HG03354 (cell line): ENCODE data around the gene AGT.
"Not testable (repeated sequence)": the region's sequence is repeated elsewhere in the genome, so short reads cannot be mapped to it uniquely, and the experiment has no call there.

Experiments
- ATAC-seq: cut with Tn5 transposase; IDR thresholded peaks from one replicate; pipeline ENCODE4 v1.9.1; 2021; ENCODE audit warnings: mild to moderate bottlenecking; ENCODE audit not compliant: unreplicated experiment, poor library complexity, severe bottlenecking

AGT gene

DNA sequence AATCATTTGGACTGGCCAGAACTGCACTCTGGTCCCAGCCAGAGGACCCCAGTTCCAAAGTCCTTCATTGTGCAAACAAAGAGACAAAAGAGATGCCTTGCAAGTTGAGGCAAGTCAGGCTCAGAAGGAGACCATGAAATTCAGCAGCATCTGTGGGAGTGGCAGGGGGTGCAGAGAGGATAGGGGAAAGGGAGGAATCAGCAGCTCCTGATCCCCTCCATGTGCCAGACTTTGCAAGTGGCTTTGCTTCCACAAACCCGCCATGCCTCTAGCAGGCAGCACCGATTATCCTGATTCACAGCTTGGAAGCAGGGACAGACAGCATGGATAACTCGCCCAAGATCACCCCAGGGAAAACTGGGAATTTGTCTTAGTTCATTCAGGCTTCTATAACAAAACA is 31.1 kb upstream of the AGT start:
- no peak for ATAC-seq

DNA sequence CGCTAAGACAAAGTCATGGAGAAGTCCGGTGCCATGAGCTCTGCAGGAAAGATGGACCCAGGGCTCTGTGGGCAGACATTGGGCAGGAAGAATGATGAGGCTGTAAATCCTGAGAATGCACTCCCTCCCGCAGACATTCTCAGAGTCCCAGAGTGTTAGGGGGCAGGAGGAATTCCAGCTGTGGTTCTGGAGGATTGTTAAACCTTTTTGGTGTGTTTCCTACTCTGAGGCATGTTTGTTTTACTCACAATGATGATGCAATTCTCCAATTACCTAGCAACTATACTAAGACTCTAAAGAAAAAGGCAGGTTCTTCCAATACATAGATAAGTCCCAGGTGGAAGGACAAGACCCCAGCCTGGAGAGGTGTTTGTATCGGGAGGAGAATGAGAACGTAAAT is 30.5 kb upstream of the AGT start:
- no peak for ATAC-seq

DNA sequence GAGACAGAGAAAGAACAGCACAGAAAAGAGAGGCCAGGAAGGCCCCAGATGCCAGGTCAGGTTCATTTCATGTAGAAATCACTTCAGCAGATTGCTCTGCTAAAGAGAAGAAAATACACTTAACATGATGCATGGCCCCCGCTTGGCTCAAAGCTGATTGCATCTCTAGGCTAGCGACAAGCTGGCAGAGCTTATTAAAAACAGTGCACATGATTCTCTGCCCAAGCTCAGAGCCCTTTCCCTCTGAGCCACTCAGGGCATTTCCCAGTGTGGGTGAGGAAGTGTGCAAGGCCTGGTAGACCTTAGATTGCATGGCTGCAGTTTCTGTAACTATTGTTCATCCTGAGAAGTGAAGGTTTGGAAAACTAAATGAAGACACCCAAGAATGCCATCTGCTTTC is 30.0 kb upstream of the AGT start:
- no peak for ATAC-seq

DNA sequence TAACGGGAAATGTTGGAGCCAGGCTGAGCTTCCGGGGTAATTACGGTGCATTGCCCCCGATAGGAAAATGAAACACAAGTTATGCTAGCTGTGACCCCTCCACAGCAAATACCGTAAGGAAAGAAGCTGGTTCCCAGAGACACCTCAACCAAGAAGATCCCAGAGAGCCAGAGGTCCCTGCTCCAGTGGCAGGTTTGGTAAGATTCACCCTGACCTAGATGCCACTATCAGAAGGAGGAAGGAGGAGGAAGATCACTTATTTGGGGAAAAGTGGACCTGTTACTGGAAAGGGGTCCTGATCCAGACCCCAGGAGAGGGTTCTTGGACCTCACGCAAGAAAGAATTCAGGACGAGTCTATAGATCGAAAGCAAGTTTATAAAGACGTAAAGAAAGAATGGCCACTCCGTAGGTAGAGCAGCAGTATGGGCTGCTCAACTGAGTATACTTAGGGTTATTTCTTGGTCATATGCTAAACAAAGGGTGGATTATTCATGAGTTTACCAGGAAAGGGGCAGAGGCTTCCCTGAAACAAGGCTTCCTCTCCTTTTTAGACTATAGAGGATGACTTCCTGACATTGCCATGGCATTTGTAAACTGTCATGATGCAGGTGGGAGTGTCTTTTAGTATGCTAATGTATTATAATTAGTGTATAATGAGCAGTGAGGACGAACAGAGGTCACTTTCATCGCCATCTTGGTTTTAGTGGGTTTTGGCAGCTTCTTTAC is 25.8 kb upstream of the AGT start:
- no peak for ATAC-seq

DNA sequence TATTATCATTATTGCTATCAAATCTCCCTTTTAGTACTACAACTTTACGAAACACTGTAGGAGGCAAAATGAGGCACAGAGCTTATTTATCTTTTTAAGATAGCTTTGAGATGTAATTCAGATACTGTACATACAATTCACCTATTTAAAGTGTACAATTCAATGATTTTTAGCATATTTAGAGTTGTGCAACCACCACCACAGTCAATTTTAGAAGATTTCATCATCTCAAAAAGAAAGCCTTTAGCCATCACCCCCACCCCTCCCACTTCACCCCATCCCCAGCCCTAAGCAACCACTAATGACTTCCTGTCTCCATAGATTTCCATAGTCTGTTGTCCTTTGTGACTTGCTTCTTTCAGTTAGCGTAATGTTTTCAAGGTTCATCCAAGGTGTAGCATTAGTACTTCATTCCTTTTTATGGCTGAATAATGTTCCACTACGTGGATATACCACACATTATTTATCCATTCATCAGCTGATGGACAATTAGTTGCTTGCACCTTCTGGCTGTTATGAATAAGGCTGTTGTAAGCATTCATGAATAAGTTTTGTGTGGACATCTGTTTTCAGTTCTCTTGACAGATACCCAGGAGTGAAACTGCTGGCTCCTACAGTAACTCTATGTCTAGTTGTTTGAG is 23.8 kb upstream of the AGT start:
- ATAC-seq = no peak

DNA sequence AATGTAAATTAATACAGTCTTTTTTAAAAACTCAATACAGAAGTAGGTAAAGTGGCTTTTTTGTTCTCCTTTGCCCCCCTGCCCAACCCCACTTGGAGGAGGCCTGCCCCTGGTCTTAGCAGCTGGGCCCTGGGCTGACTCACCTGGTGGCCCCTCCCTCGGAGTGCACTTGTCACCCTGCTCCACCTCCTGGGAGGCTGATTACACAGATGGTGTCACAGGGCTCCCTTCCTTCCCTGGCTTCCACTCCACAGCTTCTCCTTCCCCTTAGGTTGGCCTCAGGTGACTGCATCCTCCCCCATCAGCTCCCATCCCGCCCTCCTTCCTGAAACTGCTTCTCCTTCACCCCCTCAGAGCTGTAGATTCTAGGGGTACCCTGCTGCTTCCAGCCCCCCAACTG is 21.5 kb upstream of the AGT start:
- ATAC-seq = no peak

DNA sequence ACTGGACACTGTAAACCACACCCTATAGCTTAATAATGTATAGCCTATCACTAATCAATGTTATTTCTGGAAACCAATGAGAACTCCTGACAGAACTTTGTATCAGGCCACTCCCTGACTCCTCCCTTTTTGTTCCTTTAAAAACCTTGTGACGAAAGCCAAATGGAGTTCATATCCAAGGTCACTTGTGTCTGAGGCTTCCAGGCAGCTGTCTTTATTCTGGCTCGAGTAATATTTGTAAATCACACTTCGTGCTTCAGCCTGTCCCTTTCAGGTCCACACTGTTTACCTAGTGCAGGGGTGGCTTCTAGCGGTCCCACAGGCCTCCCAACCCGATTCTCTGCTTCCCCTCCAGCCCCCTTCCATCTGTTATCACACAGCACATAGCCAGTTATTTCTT is 17.1 kb upstream of the AGT start:
- ATAC-seq = no peak

DNA sequence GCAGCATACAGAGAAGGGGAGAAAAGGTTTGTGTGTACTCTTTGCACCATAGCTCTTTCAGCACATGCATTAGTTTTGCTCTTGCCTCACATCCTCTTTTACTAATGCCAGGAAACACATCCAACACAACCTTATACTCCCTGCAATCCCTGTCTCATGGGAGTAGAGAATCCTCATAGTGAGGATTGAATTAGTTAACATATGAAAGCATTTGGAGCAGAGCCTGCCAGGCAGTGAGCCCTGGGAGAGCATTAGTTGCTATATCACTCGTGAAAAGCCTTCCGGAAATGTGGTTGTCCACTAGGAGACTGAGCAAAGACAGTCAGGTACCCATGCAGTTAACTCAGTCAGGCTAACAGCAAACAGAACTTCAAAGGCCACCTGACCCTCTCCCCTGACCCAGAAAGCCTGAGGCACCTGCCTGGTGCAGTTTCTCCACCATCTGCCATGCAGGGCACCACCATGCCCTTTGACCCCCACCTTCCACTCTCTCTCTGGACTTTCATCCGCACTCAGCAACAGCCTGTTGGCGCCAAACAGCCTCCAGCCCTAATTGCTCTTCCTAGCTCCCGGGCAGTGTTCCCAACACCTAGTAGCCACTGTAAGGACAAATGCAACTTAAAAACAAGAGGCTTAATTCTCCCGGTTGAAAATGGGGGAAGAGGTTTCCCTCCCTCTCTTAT is 14.9 kb upstream of the AGT start:
- no peak for ATAC-seq

DNA sequence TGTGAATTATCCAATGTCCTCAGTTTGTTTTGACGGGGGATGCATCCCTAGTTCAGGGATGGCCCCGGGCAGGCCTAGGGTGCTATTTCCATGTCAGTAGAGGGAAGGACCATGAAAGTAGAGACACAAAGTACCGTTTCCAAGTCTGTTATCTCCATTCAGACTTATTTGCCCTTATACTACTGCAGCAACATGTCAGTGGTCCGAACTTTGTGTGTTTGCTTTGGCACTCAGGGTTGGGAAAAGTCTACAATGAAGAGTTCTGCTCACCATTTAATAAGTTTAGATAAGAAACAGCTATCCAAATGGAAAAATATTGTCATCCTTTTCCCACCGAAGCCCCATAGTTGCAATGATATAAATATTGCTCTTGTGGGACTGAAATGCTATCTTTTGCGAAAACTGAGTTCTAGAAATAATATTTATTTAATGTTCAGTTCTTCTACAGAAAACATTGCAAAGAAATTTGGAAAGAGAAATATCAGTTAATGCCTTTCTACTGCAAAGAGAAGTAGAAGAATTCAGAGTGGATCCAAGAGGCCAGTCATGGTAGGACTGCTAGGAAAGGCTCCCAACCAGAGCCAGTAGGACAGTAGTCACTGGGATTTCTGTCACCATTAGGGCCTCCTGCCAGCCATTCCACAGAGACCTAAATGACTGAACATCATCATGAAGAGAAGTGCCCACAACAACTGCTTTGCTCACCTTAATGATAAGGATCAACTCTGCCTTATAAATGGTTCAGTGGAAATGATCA is 11.5 kb upstream of the AGT start:
- ATAC-seq = no peak

DNA sequence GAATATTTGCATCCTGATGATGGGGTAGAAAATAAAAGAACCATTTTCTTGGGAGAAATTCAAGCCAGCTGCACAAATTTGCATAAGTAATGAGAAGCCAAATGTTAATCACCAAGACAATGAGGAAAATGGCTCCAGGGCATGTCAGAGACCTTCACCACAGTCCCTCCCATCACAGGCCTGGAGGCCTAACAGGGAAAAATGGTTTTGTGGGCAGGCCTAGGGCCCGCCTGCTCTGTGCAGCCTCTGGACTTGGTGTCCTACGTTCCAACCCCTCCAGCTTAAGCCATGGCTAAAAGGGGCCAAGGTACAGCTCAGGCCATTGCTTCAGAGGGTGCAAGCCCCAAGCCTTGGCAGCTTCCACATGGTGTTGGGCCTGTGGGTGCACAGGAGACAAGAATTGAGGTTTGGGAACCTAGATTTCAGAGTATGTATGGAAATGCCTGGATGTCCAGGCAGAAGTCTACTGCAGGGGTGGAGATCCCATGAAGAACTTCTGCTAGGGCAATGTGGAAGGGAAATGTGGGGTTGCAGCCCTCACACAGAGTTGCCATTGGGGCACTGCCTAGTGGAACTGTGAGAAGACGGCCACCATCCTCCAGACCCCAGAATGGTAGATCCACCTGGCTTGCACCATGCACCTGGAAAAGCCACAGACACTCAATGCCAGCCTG is 8.1 kb upstream of the AGT start:
- not testable (repeated sequence) for ATAC-seq

DNA sequence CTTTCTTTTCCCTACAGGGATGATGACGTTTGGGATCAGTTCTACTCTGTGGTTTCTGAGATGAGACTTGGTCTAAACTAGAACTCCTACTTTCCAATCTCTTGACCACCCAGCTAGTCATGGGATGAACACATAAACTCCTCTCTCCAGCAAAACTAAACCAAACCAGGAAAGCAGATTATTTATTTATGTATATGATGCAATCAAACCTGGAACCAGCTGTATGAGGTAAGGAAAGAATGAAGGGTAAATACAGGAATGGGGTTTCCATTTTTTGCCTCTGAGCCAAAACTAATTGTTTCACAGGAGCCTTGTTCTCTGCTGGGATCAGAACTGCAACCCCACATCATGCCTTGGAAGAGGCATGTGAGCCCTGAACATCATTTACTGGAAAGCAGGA is 3.3 kb upstream of the AGT start:
- no peak for ATAC-seq

DNA sequence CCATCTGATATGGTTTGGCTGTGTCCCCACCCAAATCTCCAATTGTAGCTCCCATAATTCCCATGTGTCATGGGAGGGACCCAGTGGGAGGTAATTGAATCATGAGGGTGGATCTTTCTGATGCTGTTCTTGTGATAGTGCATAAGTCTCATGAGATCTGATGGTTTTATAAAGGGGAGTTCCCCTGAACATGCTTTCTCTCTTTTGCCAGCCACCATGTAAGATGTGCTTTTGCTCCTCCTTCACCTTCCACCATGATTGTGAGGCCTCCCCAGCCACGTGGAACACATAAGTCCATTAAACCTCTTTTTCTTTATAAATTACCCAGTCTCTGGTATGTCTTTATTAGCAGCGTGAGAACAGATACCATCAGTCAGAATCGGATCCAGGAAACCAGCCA is 2.5 kb upstream of the AGT start:
- not testable (repeated sequence) for ATAC-seq

DNA sequence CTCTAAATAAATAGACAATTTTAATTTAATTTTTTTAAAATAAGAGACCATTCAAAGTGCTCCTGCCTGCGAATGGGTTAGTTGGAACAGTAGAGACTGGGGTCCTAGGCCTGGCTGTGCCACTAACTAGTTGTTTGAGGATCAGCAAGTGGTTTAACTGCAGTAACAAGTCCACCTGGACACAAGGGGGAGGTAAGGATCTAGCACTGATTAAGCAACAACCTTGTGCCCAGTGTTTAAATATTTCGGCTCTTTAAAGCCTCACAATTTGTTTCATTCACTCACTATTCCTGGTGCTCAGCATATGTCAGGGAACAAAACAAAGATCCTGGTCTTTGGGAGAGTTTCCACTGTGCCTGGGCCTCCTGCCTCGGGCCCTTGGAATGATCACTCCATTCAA is 1.6 kb upstream of the AGT start:
- no peak for ATAC-seq

DNA sequence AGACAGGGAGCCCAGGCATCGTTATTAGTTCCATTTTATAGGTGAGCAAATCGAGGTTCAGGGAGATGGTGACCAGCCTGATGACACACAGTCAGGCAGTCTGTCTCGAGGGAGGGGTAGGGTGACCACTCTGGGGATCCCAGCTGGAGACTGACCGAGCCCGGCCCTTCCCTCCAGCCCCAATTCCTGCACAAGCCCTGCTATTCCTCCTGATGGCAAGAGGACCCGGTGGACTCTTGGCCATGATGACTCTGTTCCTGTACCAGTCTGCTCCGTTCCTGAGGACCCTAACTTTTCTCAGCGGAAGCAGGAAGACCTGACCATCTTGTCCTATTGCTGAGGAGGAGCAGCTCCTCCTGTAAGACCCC is 391 bp downstream of the AGT start:
- ATAC-seq = no peak

DNA sequence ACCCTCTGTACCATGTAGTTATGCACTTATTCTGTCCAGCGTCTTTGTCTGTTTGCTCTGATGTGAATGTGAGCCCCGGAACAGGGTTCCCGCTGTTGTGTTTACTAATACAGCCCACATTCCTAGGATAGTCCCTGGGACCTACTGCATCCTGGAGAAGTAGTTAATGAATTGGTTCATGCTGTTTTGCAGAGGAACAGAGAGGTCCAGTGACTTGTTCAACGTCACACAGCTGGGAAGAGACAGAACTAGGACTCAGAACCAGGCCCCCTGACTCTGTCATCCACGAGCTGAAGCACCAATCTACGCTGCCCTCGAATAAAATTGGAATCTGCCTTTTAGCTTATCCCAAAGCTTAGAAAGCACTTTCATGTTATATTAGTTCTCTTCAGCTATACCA is 784 bp downstream of the AGT start:
- no peak for ATAC-seq

DNA sequence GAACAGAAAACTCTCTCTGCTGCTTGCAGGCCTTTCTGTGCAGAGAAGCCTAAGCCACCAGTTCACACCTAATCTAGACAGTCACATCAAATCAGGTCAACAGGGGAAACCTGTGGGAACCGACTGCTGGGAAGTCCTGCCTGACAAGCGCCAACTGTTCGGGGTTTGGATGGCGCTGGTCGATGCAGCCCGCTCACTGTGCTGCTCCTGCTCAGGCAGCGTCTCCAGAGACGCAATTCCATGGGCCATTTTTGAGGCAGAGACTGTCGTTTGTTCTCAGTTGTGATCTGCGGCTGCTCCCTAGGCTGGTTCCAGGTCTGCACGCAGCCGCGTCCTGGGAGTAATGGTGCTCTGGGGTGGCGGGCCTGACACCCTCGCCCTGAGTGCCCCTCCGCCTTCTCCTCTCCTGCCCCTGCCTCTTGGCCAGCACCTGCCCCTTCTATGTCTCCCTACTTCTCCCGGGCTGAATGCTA is 1.4 kb downstream of the AGT start:
- ATAC-seq = no peak

DNA sequence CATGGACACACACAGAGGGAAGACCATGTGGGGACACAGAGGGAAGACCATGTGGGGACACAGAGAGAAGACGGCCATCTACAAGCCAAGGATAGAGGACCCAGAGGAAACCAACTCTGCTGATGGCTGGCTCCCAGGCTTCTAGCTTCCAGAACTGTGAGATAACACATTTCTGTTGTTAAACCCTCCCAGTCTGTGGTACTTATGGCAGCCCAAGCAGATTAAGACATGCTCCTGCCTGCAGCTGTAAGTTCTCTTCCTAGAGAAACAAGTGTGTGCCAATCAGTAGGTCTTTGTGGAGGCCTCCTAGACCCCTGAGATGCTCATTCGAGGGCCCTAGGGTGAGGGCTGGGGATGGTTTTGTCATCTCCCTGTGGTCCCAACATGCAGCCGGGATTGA is 2.7 kb downstream of the AGT start:
- ATAC-seq = no peak

DNA sequence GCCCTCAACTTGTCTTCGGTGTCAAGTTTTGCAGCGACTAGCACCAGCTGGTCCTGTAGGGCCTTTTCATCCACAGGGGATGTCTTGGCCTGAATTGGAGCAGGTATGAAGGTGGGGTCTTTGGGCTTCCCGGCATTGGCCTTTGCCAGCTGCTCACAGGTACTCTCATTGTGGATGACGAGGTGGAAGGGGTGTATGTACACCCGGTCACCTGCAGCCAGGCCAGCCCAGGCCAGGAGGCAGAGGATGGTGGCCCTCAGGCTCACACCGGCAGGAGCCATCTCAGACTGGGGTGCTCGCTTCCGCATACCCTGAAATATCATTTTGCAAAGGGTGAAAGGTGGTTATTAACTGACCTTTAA is 3.4 kb downstream of the AGT start:
- ATAC-seq = no peak

DNA sequence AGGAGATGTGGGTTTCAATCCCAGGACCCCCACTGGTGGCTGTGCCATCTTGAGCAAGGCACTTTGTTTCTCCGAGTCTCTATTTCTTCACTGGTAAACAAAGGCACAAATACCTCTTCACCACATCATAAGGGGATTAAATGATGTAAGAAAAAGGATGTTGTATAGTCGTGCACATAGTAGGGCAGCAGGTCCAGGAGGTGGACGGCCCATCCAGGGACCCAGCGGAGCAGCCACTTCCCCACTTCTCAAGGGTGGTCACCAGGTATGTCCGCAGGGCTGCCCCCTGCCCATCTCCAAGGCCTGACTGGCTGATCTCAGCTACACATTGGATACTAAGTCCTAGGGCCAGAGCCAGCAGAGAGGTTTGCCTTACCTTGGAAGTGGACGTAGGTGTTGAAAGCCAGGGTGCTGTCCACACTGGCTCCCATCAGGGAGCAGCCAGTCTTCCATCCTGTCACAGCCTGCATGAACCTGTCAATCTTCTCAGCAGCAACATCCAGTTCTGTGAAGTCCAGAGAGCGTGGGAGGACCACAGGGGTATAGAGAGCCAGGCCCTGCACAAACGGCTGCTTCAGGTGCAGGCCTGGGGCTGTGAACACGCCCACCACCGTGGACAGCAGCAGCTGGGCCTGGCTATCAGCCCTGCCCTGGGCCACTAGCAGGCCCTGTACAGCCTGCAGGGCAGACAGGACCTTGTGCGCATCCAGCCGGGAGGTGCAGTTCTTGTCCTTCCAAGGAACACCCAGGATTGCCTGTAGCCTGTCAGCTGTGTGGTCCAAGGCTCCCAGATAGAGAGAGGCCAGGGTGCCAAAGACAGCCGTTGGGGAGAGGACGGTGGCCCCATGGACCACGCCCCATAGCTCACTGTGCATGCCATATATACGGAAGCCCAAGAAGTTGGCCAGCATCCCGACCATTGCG is 4.0 kb downstream of the AGT start:
- no peak for ATAC-seq
